ENCODE results near the gene SCEL.
"Not testable (repeated sequence)": the region's sequence is repeated elsewhere in the genome, so short reads cannot be mapped to it uniquely, and the experiment has no call there.

SCEL gene

GRCh38 chr13:77662301-77662700, 126.8 kb downstream of the SCEL start:
- not testable (repeated sequence) for DNase-seq (ENCODE audit: low read depth in 2 of 2)

GRCh38 chr13:77662831-77663230, 127.3 kb downstream of the SCEL start:
- DNase-seq (ENCODE audit: low read depth in 2 of 2) = not testable (repeated sequence)

GRCh38 chr13:77674852-77675251, 139.3 kb downstream of the SCEL start:
- no peak for DNase-seq (ENCODE audit: low read depth in 2 of 2)

GRCh38 chr13:77678691-77679235, 143.3 kb downstream of the SCEL start:
- no peak for DNase-seq (ENCODE audit: low read depth in 2 of 2)

GRCh38 chr13:77687799-77688198, 152.3 kb downstream of the SCEL start:
- no peak for DNase-seq (ENCODE audit: low read depth in 2 of 2)

GRCh38 chr13:77691871-77692270, 156.4 kb downstream of the SCEL start:
- DNase-seq (ENCODE audit: low read depth in 2 of 2) = no peak

GRCh38 chr13:77692746-77693448, 157.4 kb downstream of the SCEL start:
- DNase-seq (ENCODE audit: low read depth in 2 of 2) = no peak

- DNase-seq (ENCODE audit: low read depth in 2 of 2) = no peak
Observed at GRCh38 chr13:77693449-77693940, 158.0 kb downstream of the SCEL start.

Measured in stimulated activated CD8-positive, alpha-beta memory T cell treated with anti-CD3 and anti-CD28 coated beads, Interleukin-2, amount 100 ng/mL, for 48 hours (primary cell).